DOHH2 (cell line): ENCODE data around the gene CFAP61.

Source experiments
- H3F3A ChIP-seq: fragments of 200-600 bp; sonication (generic), shearing (Covaris generic); 2 replicates; pipeline ENCODE4 v1.6.0; 2016; ENCODE audit warnings: antibody characterized with exemption, mild to moderate bottlenecking; ENCODE audit not compliant: control insufficient read depth, insufficient read depth
- H3K27ac ChIP-seq: fragments of 200-600 bp; sonication (generic); 2 replicates; pipeline ENCODE4 v1.5.1; 2014; ENCODE audit warnings: low read depth, mild to moderate bottlenecking, low read length, moderate library complexity
- H3K27me3 ChIP-seq: fragments of 200-600 bp; sonication (generic); 2 replicates; pipeline ENCODE4 v1.6.1; 2014; ENCODE audit warnings: mild to moderate bottlenecking, low read length, mixed read lengths; ENCODE audit not compliant: control insufficient read depth
- H3K36me3 ChIP-seq: fragments of 200-600 bp; sonication (generic); 2 replicates; pipeline ENCODE4 v1.6.1; 2014; ENCODE audit warnings: mild to moderate bottlenecking, low read length, moderate library complexity, mixed read lengths; ENCODE audit not compliant: control insufficient read depth
- H3K4me1 ChIP-seq: fragments of 200-600 bp; sonication (generic); 2 replicates; pipeline ENCODE4 v1.6.1; 2014; ENCODE audit warnings: mild to moderate bottlenecking, low read length, mixed read lengths; ENCODE audit not compliant: control insufficient read depth
- H3K4me2 ChIP-seq: fragments of 200-600 bp; sonication (generic); 2 replicates; pipeline ENCODE4 v1.6.0; 2014; ENCODE audit warnings: mild to moderate bottlenecking, low read length, moderate library complexity
- H3K4me3 ChIP-seq: fragments of 200-600 bp; sonication (generic); 2 replicates; pipeline ENCODE4 v1.5.1; 2014; ENCODE audit warnings: mild to moderate bottlenecking, low read length, mixed read lengths
- H3K79me2 ChIP-seq: fragments of 200-600 bp; sonication (generic); 2 replicates; pipeline ENCODE4 v1.6.1; 2014; ENCODE audit warnings: mild to moderate bottlenecking, low read length, mixed read lengths; ENCODE audit not compliant: control insufficient read depth
- H3K9me2 ChIP-seq: fragments of 200-600 bp; sonication (generic); replicated peaks from 2 replicates; pipeline ENCODE4 v1.6.1; 2014; ENCODE audit warnings: mild to moderate bottlenecking, low read length, mixed read lengths; ENCODE audit not compliant: control insufficient read depth
- H3K9me3 ChIP-seq: fragments of 200-600 bp; sonication (generic); 2 replicates; pipeline ENCODE4 v1.6.1; 2014; ENCODE audit warnings: antibody characterized with exemption, low read length, mixed read lengths; ENCODE audit not compliant: control insufficient read depth, insufficient read depth
- H4K20me1 ChIP-seq: fragments of 200-600 bp; sonication (generic); 2 replicates; pipeline ENCODE4 v1.6.0; 2014; ENCODE audit warnings: low read depth, mild to moderate bottlenecking, antibody characterized with exemption, low read length, moderate library complexity; ENCODE audit not compliant: control insufficient read depth, insufficient read depth
- EZH2phosphoT487 ChIP-seq: fragments of 200-600 bp; sonication (generic); IDR thresholded peaks from 2 replicates; pipeline ENCODE4 v1.6.1; 2017; ENCODE audit warnings: borderline replicate concordance, mild to moderate bottlenecking, antibody characterized with exemption, low read length, moderate library complexity, mixed read lengths
- TF ChIP-seq, protein P1 (sequence below): fragments of 200-600 bp; sonication (generic); IDR thresholded peaks from one replicate; pipeline ENCODE4 v1.5.1; 2014; ENCODE audit warnings: antibody characterized with exemption, mild to moderate bottlenecking, low read depth, low read length; ENCODE audit not compliant: poor library complexity, severe bottlenecking

CFAP61 gene

DNA sequence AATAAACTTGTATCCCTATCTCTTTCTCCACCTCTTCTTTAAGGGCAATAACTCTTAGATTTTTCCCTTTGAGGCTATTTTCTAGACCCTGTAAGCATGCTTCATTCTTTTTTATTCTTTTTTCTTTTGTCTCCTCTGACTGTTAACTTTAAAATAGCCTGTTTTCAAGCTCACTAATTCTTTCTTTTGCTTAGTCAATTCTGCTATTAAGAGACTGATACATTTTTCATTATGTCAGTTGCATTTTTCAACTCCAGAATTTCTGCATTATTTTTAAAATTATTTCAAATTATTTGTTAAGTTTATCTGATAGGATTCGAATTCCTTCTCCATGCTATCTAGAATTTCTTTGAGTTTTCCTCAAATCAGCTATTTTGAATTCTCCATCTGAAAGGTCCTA, 84.0 kb downstream of the CFAP61 start:
- H3K4me2 ChIP-seq = no peak overlapping the region
- H3K9me3 ChIP-seq = no peaks in the 10 kb centered on the region
- H3K4me1 ChIP-seq = no peaks in the 10 kb centered on the region
- H3F3A ChIP-seq = no peaks in the 10 kb centered on the region
- TF ChIP-seq, protein P1, sequence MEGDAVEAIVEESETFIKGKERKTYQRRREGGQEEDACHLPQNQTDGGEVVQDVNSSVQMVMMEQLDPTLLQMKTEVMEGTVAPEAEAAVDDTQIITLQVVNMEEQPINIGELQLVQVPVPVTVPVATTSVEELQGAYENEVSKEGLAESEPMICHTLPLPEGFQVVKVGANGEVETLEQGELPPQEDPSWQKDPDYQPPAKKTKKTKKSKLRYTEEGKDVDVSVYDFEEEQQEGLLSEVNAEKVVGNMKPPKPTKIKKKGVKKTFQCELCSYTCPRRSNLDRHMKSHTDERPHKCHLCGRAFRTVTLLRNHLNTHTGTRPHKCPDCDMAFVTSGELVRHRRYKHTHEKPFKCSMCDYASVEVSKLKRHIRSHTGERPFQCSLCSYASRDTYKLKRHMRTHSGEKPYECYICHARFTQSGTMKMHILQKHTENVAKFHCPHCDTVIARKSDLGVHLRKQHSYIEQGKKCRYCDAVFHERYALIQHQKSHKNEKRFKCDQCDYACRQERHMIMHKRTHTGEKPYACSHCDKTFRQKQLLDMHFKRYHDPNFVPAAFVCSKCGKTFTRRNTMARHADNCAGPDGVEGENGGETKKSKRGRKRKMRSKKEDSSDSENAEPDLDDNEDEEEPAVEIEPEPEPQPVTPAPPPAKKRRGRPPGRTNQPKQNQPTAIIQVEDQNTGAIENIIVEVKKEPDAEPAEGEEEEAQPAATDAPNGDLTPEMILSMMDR = no peak
- TF ChIP-seq EZH2phosphoT487 = no peak
- H3K36me3 ChIP-seq = no peaks in the 10 kb centered on the region
- H3K79me2 ChIP-seq = no peaks in the 10 kb centered on the region
- H3K27ac ChIP-seq = no peak overlapping the region
- H3K27me3 ChIP-seq = peaks cover 3% of the 10 kb centered on the region; the same call in 1 of the 2 replicates
- no peaks in the 10 kb centered on the region for H4K20me1 ChIP-seq
- no peaks in the 10 kb centered on the region for H3K9me2 ChIP-seq
- no peak overlapping the region for H3K4me3 ChIP-seq

DNA sequence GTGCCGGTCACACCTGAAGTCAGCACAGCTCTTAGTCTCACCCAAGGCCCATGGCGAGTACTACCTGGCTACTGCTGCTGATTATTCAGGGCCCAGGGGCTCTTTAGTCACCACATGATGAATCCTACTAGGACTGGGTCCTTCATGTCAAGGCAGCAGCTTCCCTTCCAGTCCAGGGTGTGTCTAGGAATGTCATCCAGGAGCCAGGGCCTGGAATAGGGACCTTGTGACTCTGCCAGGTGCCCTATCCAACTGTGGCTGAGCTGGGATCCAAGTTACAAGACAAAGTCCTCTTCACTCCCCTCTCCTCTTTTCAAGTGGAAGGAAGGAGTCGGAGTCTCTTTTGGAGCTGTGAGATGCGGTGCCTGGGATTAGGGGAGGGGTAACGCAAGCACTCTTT, 85.5 kb downstream of the CFAP61 start:
- Histone ChIP-seq H3K9me2 (no peaks in the 10 kb centered on the region), H3K4me2 (no peak overlapping the region), H3K27ac (no peak overlapping the region), H3K4me1 (no peaks in the 10 kb centered on the region), H4K20me1 (no peaks in the 10 kb centered on the region), H3K27me3 (peaks cover 3% of the 10 kb centered on the region; the same call in 1 of the 2 replicates), H3K4me3 (no peak overlapping the region), H3K79me2 (no peaks in the 10 kb centered on the region), H3K36me3 (no peaks in the 10 kb centered on the region), H3K9me3 (no peaks in the 10 kb centered on the region), H3F3A (no peaks in the 10 kb centered on the region)
- TF ChIP-seq EZH2phosphoT487 = no peak
- TF ChIP-seq, protein P1 = no peak

DNA sequence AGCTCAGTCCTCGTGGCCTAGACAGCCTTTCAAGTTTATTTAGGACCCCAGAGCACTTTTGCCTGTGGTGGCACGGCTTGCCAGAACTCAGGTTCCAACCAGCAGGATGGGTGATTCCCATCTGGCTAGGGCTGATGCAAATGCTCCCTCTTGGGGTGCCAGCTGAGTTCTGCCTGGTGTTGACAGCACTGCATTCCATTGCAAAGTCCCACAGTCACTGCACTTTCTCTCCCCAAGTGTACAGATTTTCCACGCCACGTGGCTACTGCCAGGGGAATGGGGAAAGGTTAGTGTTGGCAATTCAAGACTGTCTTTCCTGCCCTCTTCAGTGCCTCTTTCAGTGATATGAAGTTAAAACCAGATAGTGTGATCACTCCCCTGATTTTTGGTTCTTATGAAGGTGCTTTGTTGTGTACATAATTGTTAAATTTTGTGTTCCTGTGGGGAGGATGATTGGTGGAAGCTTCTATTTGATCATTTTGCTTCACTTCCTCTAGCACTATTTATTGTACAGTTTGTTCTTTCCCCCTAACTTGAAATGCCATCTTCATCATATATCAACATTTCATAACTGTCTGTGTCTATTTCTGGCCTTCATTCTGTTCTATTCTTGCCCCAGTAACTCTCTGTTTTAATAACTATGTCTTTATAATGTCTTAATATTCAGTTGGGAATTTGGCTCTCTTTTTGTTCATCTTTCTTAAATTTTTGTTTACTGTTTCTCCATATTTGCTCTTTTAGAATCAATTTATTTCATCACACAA, 86.2 kb downstream of the CFAP61 start:
- no peaks in the 10 kb centered on the region for H3F3A ChIP-seq
- H3K4me1 ChIP-seq = no peaks in the 10 kb centered on the region
- H3K27me3 ChIP-seq = no peaks in the 10 kb centered on the region
- H3K36me3 ChIP-seq = no peaks in the 10 kb centered on the region
- no peak overlapping the region for H3K4me2 ChIP-seq
- no peaks in the 10 kb centered on the region for H3K9me2 ChIP-seq
- TF ChIP-seq, protein P1 = no peak
- TF ChIP-seq EZH2phosphoT487 = no peak
- H3K4me3 ChIP-seq = no peak overlapping the region
- H3K27ac ChIP-seq = no peak overlapping the region
- no peaks in the 10 kb centered on the region for H4K20me1 ChIP-seq
- no peaks in the 10 kb centered on the region for H3K79me2 ChIP-seq
- no peaks in the 10 kb centered on the region for H3K9me3 ChIP-seq
